Measurements from ENCODE around the gene GPLD1.
"Not testable (repeated sequence)": the region's sequence is repeated elsewhere in the genome, so short reads cannot be mapped to it uniquely, and the experiment has no call there.

GPLD1 gene

GRCh38 chr6:24410622-24411021 is 78.8 kb downstream of the GPLD1 start:
- no peak for DNase-seq

- no peak for DNase-seq
These were observed 80.5 kb downstream of the GPLD1 start for GRCh38 chr6:24408719-24409410.

DNA sequence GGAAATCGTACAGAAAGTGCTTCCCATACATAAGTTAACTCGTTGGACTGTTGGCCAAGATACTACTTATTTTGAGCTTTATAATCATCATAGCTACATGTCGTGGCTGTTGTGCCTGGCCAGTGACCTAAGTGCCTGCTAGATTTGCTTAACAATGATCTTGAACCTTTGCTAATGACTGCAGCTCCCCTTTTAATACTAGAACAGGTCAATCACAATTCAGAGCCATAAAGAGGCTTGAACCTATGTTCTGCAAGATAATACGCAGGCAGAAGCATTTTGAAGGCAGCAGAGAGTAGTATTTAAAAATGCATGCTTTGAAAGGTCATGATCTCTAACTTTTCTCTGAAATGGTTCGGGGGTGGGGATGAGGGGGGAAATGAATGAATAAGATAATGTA is 84.1 kb downstream of the GPLD1 start:
- no peak for DNase-seq

- DNase-seq: no peak
These were observed 85.9 kb downstream of the GPLD1 start for GRCh38 chr6:24403501-24403824.

DNA sequence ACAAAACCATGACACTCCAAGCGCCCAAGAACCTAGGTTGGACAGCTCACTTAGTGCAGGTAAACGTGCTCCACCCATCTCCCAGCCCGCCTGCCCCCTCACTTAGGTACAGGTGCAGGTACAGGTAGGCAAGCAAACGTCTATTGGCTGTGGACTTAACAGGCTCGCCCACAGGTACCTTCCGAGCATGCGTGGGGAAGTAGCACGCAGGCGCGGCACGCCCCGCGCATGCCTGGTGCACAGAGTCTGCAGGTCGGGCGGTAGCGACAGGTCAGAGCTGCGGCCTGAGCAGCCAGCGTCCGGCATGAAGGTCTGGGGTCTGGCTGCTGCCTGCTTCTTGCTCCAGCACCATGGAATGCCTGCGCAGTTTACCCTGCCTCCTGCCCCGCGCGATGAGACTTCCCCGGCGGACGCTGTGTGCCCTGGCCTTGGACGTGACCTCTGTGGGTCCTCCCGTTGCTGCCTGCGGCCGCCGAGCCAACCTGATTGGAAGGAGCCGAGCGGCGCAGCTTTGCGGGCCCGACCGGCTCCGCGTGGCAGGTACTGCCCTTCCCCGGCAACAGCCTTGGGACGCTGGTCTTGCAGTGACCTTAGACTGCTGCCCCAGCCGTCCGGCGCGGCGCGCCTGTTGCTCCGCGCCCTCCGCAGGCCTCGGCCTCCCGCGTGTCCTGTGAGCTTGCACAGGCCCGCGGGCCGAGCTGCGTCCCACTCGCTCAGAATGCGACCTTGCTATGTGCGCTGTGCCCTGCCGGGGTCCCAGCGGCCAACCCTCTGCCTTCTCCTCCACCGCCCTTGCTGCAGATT is 86.5 kb downstream of the GPLD1 start, which contains the start of gene MRS2:
Gene MRS2 (plus strand): TSS at position 240 of the 804 bp plus-strand sequence. CDS start 111 bp downstream, at position 351.
- peak; percentile 90 to 95 (median 93) for DNase-seq

GRCh38 chr6:24401458-24401857 is 87.9 kb downstream of the GPLD1 start:
- DNase-seq: no peak

- DNase-seq: not testable (repeated sequence)
These were observed 89.0 kb downstream of the GPLD1 start for GRCh38 chr6:24400045-24401039.

GRCh38 chr6:24397631-24398030 is 91.7 kb downstream of the GPLD1 start:
- no peak for DNase-seq

- DNase-seq: no peak
These were observed 92.6 kb downstream of the GPLD1 start for GRCh38 chr6:24396824-24397223.

DNA sequence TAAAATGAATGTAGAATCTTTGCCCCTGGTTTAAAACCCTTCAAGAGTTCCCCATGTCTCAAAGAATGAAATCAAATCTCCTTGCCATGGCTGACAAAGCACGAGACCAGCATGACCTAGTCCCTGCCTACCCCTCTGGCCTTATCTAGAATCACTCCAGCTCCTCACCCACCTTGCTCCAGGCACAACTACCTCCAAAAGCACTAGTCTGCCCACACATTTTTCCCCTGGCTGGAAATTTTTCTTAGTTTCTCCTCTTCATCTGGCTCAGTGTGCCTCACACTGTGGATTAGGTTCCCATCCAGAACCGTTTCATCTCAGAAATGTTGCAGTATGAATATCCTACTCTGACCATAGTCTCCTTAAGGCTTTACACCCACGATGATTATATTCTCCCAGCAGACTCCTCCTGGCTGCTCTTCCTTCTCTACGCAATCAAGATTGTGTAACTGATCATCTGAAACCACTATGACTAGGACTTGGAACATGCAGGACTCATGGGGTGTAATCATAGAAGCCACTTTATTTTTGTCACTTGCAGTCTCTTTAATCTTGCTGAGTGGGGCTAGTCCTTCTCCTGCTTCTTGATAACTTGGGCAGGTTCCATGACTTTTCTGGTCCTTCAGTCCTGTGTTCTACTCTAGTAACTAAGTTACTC is 94.5 kb downstream of the GPLD1 start:
- DNase-seq: no peak

DNA sequence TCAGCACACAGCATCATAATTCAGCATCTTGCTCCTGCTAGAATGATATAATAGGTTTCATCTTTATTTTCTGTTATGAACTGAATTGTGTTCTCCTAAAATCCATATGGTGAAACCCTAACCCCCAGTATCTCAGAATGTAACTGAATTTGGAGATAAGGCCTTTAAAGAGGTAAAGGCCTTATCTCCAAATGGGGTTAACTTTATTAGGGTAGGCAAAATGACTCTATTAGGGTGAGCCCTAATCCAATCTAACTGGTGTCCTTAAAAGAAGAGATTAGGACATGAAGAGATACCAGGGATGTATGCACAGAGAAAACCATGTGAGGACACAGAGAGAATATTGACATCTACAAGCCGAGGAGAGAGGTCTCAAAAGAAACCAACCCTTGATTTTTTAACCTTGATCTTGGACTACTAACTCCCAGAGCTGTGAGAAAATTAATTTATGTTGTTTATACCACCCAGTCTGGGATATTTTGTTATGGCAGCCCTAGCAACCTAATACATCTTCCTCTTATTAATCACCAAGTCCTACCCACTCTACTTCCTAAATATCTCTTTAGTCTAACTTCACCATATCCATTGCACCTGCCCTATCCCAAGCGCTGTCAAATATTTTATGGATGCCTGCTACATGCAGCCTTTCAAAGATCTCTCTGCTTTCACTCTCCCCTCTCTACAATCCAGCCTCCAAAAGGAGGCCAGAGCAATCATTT is 95.2 kb downstream of the GPLD1 start:
- no peak for DNase-seq

- no peak for DNase-seq
These were observed 97.5 kb downstream of the GPLD1 start for GRCh38 chr6:24391756-24392405.

DNA sequence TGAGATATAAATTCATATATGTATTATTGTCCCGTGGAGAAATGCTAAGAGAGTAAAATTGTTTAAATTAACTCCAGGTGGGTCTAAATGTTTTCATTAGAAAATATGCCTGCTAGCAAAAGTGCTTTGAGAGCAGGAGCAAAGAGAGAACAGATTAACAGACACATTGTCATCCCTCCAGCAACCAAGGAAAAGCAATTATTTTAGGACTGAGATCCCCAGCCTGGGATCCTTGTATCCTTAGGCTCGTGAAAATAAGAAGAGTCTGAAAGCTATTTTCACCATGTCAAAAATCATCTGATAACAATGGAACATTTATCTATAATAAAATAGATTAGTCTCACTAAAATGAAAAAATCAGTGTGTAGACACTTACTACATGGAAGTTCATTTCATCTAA is 98.2 kb downstream of the GPLD1 start:
- no peak for DNase-seq

DNA sequence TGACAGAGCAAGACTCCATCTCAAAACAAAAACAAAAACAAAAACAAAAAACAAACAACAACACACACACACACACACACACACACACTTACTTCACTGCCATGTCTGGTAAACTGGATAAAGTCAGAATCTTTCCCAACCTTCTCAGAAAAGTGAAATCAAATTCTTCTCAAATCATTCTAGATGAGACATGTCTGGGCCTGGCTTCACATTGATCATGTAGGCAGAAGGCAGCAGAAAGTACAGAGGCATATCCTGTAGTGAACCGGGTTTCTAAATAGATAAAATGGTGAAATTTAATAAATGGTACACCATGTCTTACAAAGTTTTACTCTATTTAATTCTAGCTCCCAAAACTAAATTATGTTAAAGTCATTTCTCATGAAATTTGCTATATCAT is 101.6 kb downstream of the GPLD1 start:
- no peak for DNase-seq

DNA sequence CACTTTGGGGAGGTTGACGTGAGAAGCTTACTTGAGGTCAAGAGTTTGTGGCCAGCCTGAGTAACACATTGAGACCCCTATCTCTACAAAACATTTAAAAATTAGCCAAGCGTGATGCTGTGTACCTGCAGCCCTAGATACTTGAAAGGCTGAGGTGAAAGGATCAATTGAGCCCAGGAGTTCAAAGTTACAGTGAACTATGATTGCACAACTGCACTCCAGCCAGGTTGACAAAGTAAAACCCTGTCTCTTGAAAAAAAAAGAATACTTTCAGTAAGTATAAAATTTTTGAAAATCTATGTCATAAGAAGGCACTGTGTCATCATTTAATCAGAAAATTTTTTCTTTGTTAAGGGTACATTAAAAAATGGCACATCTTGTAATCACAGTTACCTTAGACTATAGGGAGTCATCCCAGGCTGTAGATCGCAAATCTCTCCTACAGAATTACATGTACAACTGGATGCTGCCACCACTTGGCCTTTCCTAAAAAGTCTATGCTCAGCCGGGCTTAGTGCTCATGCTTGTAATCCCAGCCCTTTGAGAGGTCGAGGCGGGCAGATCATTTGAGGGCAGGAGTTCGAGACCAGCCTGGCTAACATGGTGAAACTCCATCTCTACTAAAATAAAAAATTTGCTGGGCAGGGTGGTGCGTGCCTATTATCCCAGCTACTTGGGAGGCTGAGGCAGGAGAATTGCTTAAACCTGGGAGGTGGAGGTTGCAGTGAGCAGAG is 103.7 kb downstream of the GPLD1 start:
- DNase-seq: no peak

DNA sequence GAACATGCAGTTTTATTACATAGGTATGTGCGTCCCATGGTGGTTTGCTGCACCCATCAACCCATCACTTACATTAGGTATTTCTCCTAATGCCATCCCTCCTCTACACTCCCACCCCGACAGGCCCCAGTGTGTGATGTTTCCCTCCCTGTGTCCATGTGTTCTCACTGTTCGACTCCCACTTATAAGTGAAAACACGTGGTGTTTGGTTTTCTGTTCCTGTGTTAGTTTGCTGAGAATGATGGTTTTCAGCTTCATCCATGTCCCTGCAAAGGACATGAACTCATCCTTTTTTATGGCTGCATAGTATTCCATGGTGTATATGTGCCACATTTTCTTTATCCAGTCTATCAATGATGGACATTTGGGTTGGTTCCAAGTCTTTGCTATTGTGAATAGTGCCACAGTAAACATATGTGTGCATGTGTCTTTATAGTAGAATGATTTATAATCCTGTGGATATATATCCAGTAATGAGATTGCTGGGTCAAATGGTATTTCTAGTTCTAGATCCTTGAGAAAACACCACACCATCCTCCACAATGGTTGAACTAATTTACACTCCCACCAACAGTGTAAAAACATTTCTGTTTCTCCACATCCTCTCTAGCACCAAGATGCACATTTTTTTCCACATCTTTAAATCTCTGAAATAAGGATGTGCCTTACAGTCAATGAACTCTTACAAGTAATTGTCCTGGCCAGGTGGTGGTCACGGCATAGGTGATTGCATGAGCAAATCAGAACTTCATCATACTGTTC is 104.8 kb downstream of the GPLD1 start:
- DNase-seq: not testable (repeated sequence)

GRCh38 chr6:24382891-24383494 is 106.4 kb downstream of the GPLD1 start:
- DNase-seq: not testable (repeated sequence)

- no peak for DNase-seq
These were observed 107.2 kb downstream of the GPLD1 start for GRCh38 chr6:24382220-24382540.

DNA sequence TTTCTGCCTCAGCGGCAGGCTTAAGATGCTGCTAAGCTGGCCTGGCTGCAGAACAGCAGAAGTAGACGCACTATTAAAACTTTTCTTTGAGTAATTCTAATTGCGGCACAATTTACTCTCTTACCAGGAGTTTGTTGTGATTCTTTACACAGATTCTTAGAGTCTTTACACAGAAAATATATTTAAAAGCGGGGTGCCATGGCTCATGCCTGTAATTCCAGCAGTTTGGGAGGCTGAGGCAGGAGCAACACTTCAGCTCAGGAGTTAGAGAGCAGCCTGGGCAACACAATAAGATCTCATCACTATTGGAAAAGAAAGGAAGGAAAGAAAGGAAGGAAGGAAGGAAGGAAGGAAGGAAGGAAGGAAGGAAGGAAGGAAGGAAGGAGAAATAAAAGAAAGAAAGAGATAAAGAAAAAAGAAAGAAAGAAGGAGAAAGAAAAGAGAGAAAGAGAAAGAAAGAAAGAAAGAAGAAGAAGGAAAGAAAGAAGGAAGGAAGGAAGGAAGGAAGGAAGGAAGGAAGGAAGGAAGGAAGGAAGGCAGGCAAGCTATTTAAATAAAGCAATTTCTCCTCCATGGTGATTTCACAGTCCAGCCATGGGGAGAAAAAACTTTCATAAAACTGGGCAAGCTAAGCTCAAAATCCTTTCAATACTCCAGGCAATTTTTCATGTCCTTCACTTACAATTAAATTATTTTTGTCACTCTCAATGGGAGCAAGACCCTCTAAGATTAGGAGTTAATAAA is 107.7 kb downstream of the GPLD1 start:
- DNase-seq: no peak

All from NCI-H1417 (cell line).